Measurements from ENCODE around the gene ANKS3.

- TF ChIP-seq CTCF (IDR thresholded peaks at IDR 0.05): no peak
- no peak for TF ChIP-seq POLR2A (IDR thresholded peaks at IDR 0.05)
Measured at GRCh38 chr16:4649744-4650442, 84.2 kb downstream of the ANKS3 start.

All from right lobe of liver (tissue), 4 donors.